NT2/D1 (cell line): Measurements from ENCODE around the gene CYP4F8.

Source experiments
- SUZ12 ChIP-seq: IDR thresholded peaks from 2 replicates; pipeline ENCODE4 v1.6.1; 2011; ENCODE audit not compliant: insufficient read length, insufficient read depth; ENCODE audit errors: extremely low read depth
- YY1 ChIP-seq: IDR thresholded peaks from 2 replicates; pipeline ENCODE4 v1.6.1; 2011; ENCODE audit not compliant: insufficient read length, insufficient read depth

- TF ChIP-seq YY1, result no peak
- no peak for TF ChIP-seq SUZ12
Measured at GRCh38 chr19:15621801-15622200, 6.8 kb downstream of the CYP4F8 start.
